OCI-LY1 (cell line): Measurements from ENCODE around the gene AGAP1.

Source experiments
- H2AFZ ChIP-seq: fragments of 200-600 bp; sonication (generic), shearing (Covaris generic); 2 replicates; pipeline ENCODE4 v1.6.0; 2014; ENCODE audit warnings: antibody characterized with exemption, mild to moderate bottlenecking, low read length
- H3F3A ChIP-seq: fragments of 200-600 bp; sonication (generic), shearing (Covaris generic); 2 replicates; pipeline ENCODE4 v1.6.0; 2014; ENCODE audit warnings: mild to moderate bottlenecking, antibody characterized with exemption, low read length, moderate library complexity; ENCODE audit not compliant: insufficient read depth
- H3K27ac ChIP-seq: fragments of 200-600 bp; sonication (generic); 2 replicates; pipeline ENCODE4 v1.5.1; 2014; ENCODE audit warnings: low read length, mixed run types, mild to moderate bottlenecking, low read depth; ENCODE audit not compliant: poor library complexity, severe bottlenecking
- H3K27me3 ChIP-seq: fragments of 200-600 bp; sonication (generic); 2 replicates; pipeline ENCODE4 v1.6.0; 2014; ENCODE audit warnings: antibody characterized with exemption, mild to moderate bottlenecking, low read length, moderate library complexity; ENCODE audit not compliant: insufficient read depth
- H3K36me3 ChIP-seq: fragments of 200-600 bp; sonication (generic); 2 replicates; pipeline ENCODE4 v1.6.1; 2014; ENCODE audit warnings: mild to moderate bottlenecking, antibody characterized with exemption, low read length, moderate library complexity, mixed read lengths; ENCODE audit not compliant: insufficient read depth
- H3K4me1 ChIP-seq: fragments of 200-600 bp; sonication (generic); 2 replicates; pipeline ENCODE4 v1.5.1; 2014; ENCODE audit warnings: mild to moderate bottlenecking, low read length, moderate library complexity; ENCODE audit not compliant: insufficient read depth, severe bottlenecking
- H3K4me2 ChIP-seq: fragments of 200-600 bp; sonication (generic), shearing (Covaris generic); 2 replicates; pipeline ENCODE4 v1.6.1; 2014; ENCODE audit warnings: low read length
- H3K4me3 ChIP-seq: fragments of 200-600 bp; sonication (generic); 2 replicates; pipeline ENCODE4 v1.5.1; 2014; ENCODE audit warnings: low read length, low read depth, mild to moderate bottlenecking, mixed read lengths; ENCODE audit not compliant: poor library complexity, severe bottlenecking
- H3K79me2 ChIP-seq: fragments of 200-600 bp; shearing (Covaris generic); 2 replicates; pipeline ENCODE4 v1.6.1; 2016; ENCODE audit warnings: mixed run types, low read length, mixed read lengths; ENCODE audit not compliant: insufficient read depth
- H3K9ac ChIP-seq: fragments of 200-600 bp; sonication (generic), shearing (Covaris generic); 2 replicates; pipeline ENCODE4 v1.6.1; 2014; ENCODE audit warnings: mild to moderate bottlenecking, low read length, mixed read lengths
- H3K9me2 ChIP-seq: fragments of 200-600 bp; sonication (generic), shearing (Covaris generic); 2 replicates; pipeline ENCODE4 v1.6.1; 2014; ENCODE audit warnings: low read depth, mild to moderate bottlenecking, low read length, mixed read lengths
- H3K9me3 ChIP-seq: fragments of 200-600 bp; shearing (Covaris generic); 2 replicates; pipeline ENCODE4 v1.6.1; 2014; ENCODE audit warnings: low read length, mixed read lengths
- H4K20me1 ChIP-seq: fragments of 200-600 bp; sonication (generic), shearing (Covaris generic); 2 replicates; pipeline ENCODE4 v1.6.0; 2016; ENCODE audit warnings: mild to moderate bottlenecking, low read length; ENCODE audit not compliant: insufficient read depth
- CTCF ChIP-seq: fragments of 200-600 bp; sonication (generic), shearing (Covaris generic); IDR thresholded peaks from 2 replicates; pipeline ENCODE4 v1.5.1; 2017; ENCODE audit warnings: mild to moderate bottlenecking, antibody characterized with exemption, low read length, moderate library complexity, mixed read lengths
- EZH2 ChIP-seq: fragments of 200-600 bp; sonication (generic), shearing (Covaris generic); IDR thresholded peaks from 2 replicates; pipeline ENCODE4 v1.8.0; 2017; ENCODE audit warnings: borderline replicate concordance, mixed run types, mild to moderate bottlenecking, antibody characterized with exemption, low read length, moderate library complexity, mixed read lengths

The AGAP1 gene

GRCh38 chr2:235966932-235967757 lies 473.3 kb downstream of the AGAP1 start:
- H4K20me1 ChIP-seq = no peaks in the 10 kb centered on the region

GRCh38 chr2:235968155-235968554 lies 474.3 kb downstream of the AGAP1 start:
- no peaks in the 10 kb centered on the region for H3K36me3 ChIP-seq
- no peak overlapping the region for H3K4me2 ChIP-seq
- H3K9me2 ChIP-seq = no peaks in the 10 kb centered on the region
- TF ChIP-seq CTCF = no peak
- no peak for TF ChIP-seq EZH2
- no peaks in the 10 kb centered on the region for H3K79me2 ChIP-seq
- no peaks in the 10 kb centered on the region for H3K4me1 ChIP-seq
- H4K20me1 ChIP-seq = no peaks in the 10 kb centered on the region
- H3K27ac ChIP-seq = no peak overlapping the region
- H3K9me3 ChIP-seq = no peaks in the 10 kb centered on the region
- no peak overlapping the region for H2AFZ ChIP-seq
- peaks cover 2% of the 10 kb centered on the region; the same call in 1 of the 2 replicates for H3K27me3 ChIP-seq
- H3F3A ChIP-seq = no peaks in the 10 kb centered on the region
- H3K4me3 ChIP-seq = no peak overlapping the region
- H3K9ac ChIP-seq = no peak overlapping the region

More at GRCh38 chr2:235966932-235967757, 473.3 kb downstream of the AGAP1 start:
- no peaks in the 10 kb centered on the region for H3K36me3 ChIP-seq
- no peak overlapping the region for H3K4me3 ChIP-seq
- no peak overlapping the region for H3K9ac ChIP-seq
- H3K9me3 ChIP-seq = no peaks in the 10 kb centered on the region
- H3K27me3 ChIP-seq = no peaks in the 10 kb centered on the region
- no peaks in the 10 kb centered on the region for H3K9me2 ChIP-seq
- H3K4me1 ChIP-seq = no peaks in the 10 kb centered on the region
- TF ChIP-seq EZH2 = no peak
- TF ChIP-seq CTCF = no peak
- H3K79me2 ChIP-seq = no peaks in the 10 kb centered on the region
- H2AFZ ChIP-seq = no peak overlapping the region
- H3K27ac ChIP-seq = no peak overlapping the region
- H3K4me2 ChIP-seq = no peak overlapping the region
- H3F3A ChIP-seq = no peaks in the 10 kb centered on the region

- Histone ChIP-seq H3K27ac (no peak overlapping the region), H3K27me3 (peaks cover 4% of the 10 kb centered on the region; the same call in 1 of the 2 replicates), H3K79me2 (no peaks in the 10 kb centered on the region), H3K4me3 (no peak overlapping the region), H3K4me1 (no peaks in the 10 kb centered on the region), H3F3A (no peaks in the 10 kb centered on the region), H3K9me2 (no peaks in the 10 kb centered on the region), H3K9me3 (no peaks in the 10 kb centered on the region), H3K36me3 (no peaks in the 10 kb centered on the region), H3K4me2 (no peak overlapping the region), H2AFZ (no peak overlapping the region), H4K20me1 (no peaks in the 10 kb centered on the region), H3K9ac (no peak overlapping the region)
- no peak for TF ChIP-seq CTCF
- no peak for TF ChIP-seq EZH2
Observed at GRCh38 chr2:235968616-235969324, 474.9 kb downstream of the AGAP1 start.
